GM13977 (cell line): ENCODE measurements around the gene KRTAP9-6.
"Not testable (repeated sequence)": the region's sequence is repeated elsewhere in the genome, so short reads cannot be mapped to it uniquely, and the experiment has no call there.

ENCODE experiments used
- DNase-seq: peaks from one replicate; pipeline ENCODE4 v3.0.0; 2012; ENCODE audit warnings: low spot score
- in situ Hi-C: fragments of 300-500 bp; cut with MboI; formaldehyde crosslinking; loops from one replicate; pipeline ENCODE4 v1.12.0; 2022; ENCODE audit warnings: low sequenced_read_pairs, low pct_unique_long_range_greater_than_20kb, mixed read lengths, inconsistent platforms; ENCODE audit not compliant: unreplicated experiment
- TF ChIP-seq, protein P1 (sequence below): IDR thresholded peaks from 2 replicates; pipeline ENCODE4 v1.5.1; 2012; ENCODE audit warnings: mild to moderate bottlenecking, control low read depth; ENCODE audit not compliant: insufficient read depth; ENCODE audit errors: extremely low read depth, missing control alignments

Gene KRTAP9-6

DNA sequence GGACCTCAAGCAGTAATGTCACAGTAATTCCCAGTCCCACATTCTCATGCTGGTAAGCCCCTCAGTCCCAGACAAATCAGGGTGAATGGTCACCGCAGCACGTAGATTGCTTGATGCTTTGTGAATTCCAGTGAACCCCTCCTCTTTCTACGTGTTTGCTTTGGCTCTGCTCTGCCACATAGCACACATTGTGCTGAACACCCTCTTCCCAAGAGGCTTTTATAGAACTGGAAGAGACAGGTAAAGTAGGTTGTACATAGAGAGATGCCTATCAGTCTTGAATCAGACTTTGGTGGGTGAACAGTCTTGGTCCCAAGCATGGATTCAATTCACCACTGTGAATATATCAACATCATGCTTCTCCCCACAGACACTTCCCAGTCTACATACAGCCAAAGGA lies 579 bp upstream of the KRTAP9-6 start:
- peak; percentile 0 for DNase-seq
- in situ Hi-C loops: no loop called here
- TF ChIP-seq, protein P1, sequence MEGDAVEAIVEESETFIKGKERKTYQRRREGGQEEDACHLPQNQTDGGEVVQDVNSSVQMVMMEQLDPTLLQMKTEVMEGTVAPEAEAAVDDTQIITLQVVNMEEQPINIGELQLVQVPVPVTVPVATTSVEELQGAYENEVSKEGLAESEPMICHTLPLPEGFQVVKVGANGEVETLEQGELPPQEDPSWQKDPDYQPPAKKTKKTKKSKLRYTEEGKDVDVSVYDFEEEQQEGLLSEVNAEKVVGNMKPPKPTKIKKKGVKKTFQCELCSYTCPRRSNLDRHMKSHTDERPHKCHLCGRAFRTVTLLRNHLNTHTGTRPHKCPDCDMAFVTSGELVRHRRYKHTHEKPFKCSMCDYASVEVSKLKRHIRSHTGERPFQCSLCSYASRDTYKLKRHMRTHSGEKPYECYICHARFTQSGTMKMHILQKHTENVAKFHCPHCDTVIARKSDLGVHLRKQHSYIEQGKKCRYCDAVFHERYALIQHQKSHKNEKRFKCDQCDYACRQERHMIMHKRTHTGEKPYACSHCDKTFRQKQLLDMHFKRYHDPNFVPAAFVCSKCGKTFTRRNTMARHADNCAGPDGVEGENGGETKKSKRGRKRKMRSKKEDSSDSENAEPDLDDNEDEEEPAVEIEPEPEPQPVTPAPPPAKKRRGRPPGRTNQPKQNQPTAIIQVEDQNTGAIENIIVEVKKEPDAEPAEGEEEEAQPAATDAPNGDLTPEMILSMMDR: no peak

DNA sequence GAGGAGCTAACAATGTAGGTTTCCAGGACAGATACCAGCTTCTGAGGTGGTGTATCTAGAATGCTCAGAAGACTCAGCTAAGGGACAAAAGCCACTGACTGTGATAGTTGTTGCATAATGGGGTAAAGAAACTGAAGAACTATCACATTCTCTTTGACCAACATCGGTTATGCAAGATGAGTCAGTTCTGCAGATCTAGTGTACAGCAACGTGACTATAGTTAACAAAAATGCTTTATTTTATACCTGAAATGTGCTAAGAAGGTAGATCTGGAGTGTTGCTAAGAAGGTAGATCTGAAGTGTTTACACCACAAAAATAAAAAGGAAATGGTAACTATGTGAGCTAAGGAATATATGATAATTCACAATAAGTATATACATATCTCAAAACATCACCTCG lies 2.5 kb downstream of the KRTAP9-6 start:
- no peak for DNase-seq
- TF ChIP-seq, protein P1: no peak
- in situ Hi-C loops: no loop called here

DNA sequence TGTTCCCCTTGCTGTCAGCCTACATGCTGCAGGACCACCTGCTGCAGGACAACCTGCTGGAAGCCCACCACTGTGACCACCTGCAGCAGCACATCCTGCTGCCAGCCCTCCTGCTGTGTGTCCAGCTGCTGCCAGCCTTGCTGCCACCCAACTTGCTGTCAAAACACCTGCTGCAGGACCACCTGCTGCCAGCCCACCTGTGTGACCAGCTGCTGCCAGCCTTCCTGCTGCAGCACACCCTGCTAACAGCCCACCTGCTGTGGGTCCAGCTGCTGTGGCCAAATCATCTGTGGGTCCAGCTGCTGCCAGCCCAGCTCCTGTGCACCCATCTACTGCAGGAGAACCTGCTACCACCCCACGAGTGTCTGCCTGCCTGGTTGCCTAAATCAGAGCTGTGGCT lies 6.1 kb downstream of the KRTAP9-6 start:
- in situ Hi-C loops, DNase-seq: not testable (repeated sequence)

DNA sequence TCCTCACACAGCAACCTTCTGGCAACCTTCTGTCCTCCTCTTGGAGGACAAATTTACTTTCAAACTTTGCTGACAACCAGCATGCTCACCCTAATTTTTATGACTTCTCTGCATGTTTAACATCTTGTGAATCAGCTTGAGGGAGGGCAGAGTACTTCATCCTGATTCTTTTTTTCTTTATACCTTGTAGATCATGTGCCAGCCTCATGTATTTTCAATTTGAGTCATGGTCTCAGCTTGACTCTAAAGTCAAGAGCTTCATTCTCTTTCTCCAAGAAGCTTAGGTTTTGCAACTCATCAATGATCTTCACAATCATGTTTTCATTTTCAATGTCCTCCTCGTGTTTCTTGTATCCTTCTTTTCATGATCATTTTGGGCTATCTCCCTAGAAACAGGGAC lies 6.7 kb downstream of the KRTAP9-6 start:
- in situ Hi-C loops: no loop called here

DNA sequence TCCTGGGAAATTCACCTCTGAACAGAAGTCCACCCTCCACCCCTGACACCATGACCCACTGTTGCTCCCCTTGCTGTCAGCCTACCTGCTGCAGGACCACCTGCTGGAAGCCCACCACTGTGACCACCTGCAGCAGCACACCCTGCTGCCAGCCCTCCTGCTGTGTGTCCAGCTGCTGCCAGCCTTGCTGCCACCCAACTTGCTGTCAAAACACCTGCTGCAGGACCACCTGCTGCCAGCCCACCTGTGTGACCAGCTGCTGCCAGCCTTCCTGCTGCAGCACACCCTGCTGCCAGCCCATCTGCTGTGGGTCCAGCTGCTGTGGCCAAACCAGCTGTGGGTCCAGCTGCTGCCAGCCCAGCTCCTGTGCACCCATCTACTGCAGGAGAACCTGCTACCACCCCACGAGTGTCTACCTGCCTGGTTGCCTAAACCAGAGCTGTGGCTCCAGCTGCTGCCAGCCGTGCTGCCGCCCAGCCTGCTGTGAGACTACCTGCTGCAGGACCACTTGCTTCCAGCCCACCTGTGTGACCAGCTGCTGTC lies 10.5 kb downstream of the KRTAP9-6 start, which contains the start of gene KRTAP9-7:
Gene KRTAP9-7, plus strand, starts transcription at position 51 of the 543 bp plus-strand sequence. Its CDS starts 0 bp downstream, at position 51.
- DNase-seq, in situ Hi-C loops: not testable (repeated sequence)

More for the DNA sequence above, 6.7 kb downstream of the KRTAP9-6 start:
- TF ChIP-seq, protein P1: no peak
- no peak for DNase-seq

DNA sequence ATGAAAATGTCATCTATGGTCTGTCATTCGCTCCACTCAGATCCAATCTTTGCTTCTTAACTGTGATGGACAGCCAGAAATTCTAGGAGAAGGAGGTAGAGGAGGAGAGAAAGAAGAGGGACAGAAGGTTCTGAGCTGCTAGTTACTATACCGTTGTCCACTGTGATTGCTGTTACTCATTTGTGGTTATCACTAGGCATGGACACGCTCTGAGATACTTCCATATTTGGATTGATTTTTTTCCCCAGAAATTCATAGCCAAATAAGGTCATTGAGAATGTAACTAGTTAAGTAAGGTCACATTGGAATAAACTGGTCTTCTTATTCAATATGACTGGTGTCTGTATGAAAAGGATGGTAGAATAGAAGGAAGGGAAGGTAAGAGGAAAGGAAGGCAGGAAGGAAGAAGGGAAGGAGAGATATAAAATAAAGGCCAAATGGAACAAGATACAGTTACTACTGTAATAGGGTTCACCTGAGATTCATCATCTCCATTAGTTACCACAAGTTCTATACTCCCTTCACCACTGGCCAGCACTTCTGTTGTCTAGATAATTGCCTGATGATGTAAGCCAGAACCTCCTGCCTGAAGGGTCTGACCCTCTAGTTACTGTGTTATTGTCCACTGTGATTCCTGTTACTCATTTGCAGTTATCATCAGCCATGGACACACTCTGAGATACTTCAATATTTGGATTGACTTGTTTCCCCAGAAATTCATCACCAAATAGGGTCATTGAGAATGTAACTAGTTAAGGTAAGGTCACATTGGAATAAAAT lies 13.2 kb downstream of the KRTAP9-6 start:
- no peak for DNase-seq
- TF ChIP-seq, protein P1: no peak
- in situ Hi-C loops: no loop called here

DNA sequence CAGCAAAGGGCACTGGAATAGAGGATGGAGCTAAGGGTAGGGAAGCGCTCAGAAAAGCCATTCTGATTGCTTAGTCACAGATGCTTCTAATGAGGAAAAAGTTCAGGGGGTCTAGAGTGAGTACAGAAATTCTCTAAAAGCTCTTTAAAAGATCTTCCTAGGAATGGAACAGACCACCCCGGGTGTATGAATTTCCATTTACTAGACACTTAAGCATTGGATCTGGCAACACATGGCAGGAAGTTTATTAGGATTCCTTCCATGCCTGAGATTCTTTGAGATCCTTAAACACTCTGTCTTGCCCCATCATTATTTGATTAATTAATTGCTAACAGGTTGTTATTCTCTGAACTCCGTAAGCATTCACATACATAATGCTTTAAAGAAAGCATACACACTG lies 18.9 kb downstream of the KRTAP9-6 start:
- TF ChIP-seq, protein P1: no peak
- peak; percentile 0 for DNase-seq
- in situ Hi-C loops: no loop called here
